ENCODE measurements around the gene CDS1.
"Not testable (repeated sequence)": the region's sequence is repeated elsewhere in the genome, so short reads cannot be mapped to it uniquely, and the experiment has no call there.

Gene CDS1

GRCh38 chr4:84673475-84674240, 90.7 kb downstream of the CDS1 start:
- no peak for DNase-seq (ENCODE audit: low read depth in 3 of 3)

DNA sequence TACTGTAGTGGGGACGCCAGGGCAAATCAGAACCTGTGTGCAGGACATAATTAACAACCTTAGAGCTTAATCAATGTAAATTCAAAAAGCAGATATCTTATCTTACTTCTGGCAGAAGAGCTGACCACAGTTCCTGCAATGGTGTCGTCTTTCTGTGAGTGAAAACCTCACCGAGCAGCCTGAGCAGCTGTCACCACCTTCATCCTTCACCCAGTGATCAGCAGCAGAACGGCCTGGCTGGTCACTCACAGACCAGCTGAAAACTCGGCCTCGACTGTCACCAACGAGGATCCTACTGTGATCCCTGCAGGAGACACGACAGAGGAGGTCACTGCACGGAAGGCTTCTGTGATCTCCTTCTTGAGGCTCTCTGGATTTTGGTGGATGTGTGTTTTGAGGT, 94.2 kb downstream of the CDS1 start:
- DNase-seq (ENCODE audit: low read depth in 3 of 3) = no peak

DNA sequence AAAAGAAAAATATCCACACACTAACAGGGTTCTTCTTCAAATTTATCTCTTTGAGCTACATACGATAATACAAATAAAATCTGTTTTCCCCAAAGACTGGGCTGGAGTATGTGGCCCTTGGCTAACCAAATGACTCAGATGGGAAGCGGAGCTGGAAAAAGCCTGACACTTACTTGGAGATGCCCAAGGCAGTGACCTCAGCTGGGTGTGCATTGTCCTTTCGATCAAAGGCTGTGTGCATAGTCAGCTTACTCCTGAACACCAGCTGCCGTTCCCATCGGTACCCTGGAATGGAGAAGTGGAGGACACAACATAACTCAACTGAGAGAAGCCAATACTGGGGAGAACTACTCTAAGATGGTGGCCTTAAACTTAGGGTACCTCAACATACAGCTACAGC, 95.1 kb downstream of the CDS1 start:
- DNase-seq (ENCODE audit: low read depth in 3 of 3) = no peak

- DNase-seq (ENCODE audit: low read depth in 3 of 3) = no peak
These were observed 96.2 kb downstream of the CDS1 start for GRCh38 chr4:84678976-84679744.

DNA sequence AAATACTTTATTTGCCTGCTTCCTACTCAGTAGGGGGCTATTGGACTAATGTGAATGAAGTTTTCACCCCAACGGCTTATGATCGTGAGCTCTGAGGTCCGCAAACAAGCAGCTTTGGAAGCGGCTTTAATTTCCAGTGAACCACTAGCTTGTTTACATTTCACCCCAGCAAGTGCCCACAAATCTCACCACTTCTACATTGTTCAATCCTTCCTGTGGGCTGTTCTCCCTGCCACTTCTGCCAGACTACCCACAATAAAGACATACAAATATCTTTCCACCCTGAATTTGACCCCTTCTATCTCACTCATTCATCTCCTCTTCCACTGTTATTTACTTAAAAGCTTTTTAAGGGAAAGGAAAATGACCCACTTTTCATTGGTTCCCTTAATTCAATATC, 98.0 kb downstream of the CDS1 start:
- no peak for DNase-seq (ENCODE audit: low read depth in 3 of 3)

GRCh38 chr4:84681486-84682274, 98.8 kb downstream of the CDS1 start:
- DNase-seq (ENCODE audit: low read depth in 3 of 3) = no peak

DNA sequence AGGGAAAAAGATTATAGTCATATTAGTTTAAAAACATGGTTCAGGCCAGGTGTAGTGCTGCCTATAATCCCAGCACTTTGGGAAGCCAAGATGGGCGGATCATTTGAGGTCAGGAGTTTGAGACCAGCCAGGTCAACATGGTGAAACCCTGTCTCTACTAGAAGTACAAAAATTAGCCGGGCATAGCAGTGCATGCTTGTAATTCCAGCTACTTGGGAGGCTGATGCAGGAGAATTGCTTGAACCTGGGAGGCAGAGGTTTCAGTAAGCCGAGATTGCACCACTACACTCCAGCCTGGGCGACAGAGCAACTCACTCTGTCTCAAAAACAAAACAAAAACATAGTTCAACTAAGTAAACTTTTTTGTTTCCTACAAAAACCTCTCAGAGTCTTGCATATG, 99.7 kb downstream of the CDS1 start:
- DNase-seq (ENCODE audit: low read depth in 3 of 3) = not testable (repeated sequence)

DNA sequence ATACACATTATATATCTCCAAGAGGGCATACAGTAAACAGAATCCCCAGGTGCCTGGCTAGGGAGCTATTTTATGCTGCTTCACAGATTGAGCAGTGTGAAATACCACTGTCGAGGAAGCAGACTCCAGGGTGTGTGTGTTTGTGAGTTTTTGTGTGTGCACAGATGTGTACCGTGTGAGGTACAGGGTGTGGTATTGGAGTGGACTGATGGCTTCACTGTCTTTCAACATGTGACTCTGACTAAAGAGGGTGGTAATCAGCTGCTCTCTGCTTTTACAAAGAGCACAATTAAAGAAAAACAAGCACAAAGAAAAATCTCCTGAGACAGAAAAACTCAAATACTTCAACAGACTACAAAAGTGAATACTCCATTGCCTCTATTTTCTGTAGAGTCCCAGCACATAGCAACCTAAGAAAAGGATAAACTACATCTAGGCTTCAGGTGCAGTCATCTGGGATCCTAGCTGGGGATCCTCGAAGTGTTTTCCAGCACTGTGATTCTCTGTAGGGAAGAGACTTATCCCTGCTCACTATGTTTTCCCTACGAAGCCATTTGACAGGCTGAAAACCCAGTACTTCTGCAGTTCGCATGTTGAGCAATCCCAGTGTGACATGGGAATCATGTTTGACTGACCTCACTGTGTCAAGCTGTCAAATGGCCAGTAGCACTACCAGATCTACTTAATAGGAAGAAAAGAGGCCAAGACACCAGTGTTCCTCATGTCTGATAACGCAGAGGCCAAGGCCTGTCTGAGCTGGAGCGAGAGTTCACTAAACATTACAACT, 100.3 kb downstream of the CDS1 start:
- no peak for DNase-seq (ENCODE audit: low read depth in 3 of 3)

GRCh38 chr4:84684361-84684760, 101.4 kb downstream of the CDS1 start:
- DNase-seq (ENCODE audit: low read depth in 3 of 3) = no peak

- DNase-seq (ENCODE audit: low read depth in 3 of 3) = no peak
These were observed 102.2 kb downstream of the CDS1 start for GRCh38 chr4:84685105-84685504.

DNA sequence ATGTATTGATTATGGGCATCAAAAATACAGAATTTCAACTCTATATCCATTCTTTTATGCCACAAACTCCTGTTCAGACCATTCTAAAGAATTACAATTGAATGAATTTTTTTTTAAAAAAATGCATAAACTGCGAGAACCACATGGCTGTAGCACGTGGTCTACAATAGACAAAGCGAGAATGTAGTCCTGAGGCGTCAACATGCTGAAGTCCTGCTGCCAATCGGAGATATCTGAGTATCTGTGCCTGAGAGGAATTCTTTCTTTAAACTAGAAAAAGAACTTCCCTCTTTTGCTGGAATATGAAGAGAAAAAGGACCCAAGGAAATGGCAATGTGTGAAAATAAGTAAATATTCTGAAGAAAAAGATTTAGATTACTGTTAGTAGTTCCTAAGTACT, 105.7 kb downstream of the CDS1 start:
- no peak for DNase-seq (ENCODE audit: low read depth in 3 of 3)

DNA sequence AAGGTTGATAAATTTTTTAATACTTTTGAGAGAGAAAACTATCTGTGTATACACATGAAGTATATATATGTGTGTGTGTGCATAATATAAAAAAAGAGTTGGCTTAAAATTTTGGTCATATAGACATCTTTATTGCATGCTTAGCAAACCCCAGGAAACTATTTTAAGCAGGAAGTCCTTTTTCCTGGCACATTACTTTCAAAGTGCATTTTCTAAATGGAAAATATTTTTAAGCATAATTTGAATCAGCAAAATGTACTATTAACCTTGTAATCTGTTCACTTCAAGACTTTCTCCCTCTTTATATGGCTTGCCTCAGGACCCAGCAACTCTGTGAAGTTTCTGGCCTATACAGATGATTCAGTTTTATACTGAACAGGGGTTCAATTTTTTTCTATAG, 106.3 kb downstream of the CDS1 start:
- DNase-seq (ENCODE audit: low read depth in 3 of 3) = no peak

DNA sequence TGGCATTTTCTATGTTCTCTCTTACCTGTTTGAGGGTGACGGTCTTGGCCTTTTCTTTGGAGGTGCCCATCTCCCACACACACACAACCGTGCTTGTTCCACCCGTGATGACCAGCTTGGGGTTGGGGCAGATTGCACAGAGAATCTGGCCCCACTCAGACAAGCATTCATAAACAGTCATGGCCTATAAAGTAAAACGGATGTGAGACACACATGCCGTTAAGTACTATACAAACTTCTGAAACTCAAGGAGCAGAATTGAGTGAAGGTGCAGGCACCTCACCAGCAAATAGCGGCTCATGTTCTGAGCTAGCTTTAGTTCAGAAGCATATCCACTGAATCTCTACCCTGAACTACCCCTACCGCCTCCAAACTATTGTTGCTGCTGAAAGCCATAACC, 107.6 kb downstream of the CDS1 start:
- no peak for DNase-seq (ENCODE audit: low read depth in 3 of 3)

DNA sequence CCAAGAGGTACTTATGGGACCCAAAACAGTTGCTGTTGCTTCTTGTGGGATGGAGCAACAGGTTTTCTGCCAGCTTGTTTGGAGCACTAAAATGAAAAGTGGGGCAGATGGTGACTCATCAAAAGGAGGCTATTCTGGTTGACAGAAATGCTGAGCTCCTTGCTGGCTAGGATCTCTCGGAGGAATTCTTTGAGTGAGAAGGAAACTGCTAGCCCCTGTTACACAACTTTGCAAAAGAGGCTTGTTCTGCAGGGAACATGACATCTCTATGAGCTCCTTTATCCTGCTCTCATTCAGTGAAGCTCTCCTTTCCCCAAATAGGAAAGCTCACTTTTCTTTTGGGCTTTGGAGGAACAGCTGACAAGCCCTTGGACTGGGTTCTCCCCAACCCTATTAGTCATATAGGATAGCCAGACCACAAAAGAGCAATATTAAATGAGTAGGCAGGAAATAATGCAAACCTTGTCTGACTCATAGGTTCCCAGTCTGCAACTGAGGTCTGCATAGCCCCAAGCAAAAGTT, 108.3 kb downstream of the CDS1 start:
- DNase-seq (ENCODE audit: low read depth in 3 of 3) = no peak

- DNase-seq (ENCODE audit: low read depth in 3 of 3) = no peak
These were observed 108.9 kb downstream of the CDS1 start for GRCh38 chr4:84691800-84692199.

DNA sequence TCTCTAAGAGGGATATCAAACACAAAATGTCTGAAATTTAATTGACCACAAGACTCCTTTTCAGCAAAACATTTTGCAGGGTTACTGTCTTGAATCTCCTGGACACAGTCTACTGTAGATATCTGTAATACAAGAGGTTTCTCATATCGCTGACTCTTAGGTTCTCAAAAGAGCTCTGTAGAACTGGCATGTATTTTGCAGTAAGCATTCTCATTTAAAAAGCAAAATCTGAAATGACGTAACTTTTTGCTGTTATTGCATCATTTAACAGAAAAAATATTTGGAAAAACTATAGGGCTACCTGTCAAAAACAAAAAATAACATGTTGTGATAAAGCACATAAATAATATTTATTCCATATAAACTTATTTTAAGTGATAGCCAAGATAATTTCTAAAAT, 114.2 kb downstream of the CDS1 start:
- no peak for DNase-seq (ENCODE audit: low read depth in 3 of 3)

DNA sequence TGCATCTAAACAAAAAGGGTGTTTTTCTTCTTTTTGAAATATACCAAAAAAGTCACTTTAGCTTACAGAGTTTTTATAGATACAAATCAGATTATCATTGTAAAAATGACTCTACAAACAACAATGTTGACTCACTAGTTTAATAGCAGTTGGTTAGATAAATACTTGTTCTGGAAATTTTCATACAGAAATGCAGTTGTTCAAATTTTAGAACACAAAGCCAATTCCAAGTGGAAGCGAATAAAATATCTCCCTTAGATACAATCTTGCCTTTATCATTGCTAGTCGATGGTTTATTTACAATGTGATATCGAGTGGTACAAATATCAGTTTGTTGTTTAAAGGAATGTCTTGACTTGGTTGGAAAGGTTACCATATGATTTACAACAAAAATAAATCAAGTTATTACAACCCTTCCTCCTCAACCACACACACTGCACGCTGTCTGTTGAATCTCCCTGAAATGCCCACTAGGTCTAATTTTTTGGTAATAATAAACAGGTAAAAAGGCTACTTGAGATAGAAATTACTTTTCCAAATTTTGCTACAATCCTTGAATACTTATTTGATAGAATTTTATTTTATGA, 114.8 kb downstream of the CDS1 start:
- no peak for DNase-seq (ENCODE audit: low read depth in 3 of 3)

DNA sequence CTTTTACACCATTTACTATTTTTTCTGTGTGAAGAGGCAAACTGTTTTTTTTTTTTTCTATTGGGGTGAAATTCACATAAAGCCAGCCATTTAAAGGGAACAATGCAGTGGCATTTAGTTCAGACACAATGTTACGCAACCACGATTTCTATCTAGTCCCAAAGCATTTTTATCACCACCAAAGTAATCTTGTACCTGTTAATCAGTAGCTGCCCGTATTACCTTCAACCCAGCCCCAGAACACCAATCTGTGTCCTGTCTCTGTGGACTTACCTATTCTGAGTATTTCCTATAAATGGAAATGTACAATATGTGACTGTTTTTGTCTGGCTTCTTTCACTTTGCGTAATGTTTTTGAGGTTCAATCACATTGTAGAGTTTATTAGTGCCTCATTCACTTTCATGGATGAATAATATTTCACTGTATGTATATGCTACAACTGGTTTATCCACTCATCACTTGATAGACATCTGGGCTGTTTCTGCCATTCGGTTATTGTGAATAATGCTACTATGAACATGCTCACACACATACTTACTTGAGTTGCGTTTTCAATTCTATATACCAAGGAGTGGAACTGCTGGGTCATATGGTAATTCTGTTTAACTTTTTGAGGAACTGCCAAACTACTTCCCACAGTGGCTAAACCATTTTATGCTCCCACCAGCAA, 116.2 kb downstream of the CDS1 start:
- DNase-seq (ENCODE audit: low read depth in 3 of 3) = no peak

Data from stimulated activated CD4-positive, alpha-beta T cell treated with anti-CD3 and anti-CD28 coated beads, TNF-alpha, amount 100 ng/mL, for 4 hours (primary cell).